Measurements from ENCODE around the gene RER1. TPM values are rescaled to one million over a fixed set of nuclear protein-coding genes. Genes with fewer than 3 reads are reported as not detected.

The RER1 gene
- total RNA-seq, 1 experiment from 2014 or later: 141 TPM

DNA sequence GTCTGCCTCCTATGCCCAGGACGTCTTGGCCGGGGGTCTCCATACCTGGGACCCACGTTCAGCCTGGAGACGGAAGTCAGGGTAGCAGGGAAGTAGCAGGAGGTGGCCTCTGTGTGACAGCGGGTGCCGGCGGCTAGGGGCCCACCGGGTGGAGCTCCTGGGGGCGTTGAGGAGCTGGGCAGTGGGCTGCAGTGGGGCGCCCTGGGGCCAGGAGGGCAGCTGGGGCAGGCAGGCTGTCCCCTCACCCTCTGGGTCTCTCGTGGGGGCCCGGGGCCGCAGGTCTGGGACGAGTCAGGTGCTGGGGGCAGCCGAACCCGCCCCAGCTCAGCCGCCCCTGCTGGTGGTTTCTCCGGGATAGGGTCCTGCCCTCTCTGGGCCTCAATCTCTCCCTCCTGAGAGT lies 35.4 kb downstream of the RER1 start:
- CTCF ChIA-PET: no interaction called here
- no peaks in the 10 kb centered on the region for H3K36me3 Mint-ChIP-seq (ENCODE audit: insufficient read depth, unreplicated experiment)
- BruUV-seq (replicated peaks): no TSS peak
- H3K4me1 ChIP-seq: no peaks in the 10 kb centered on the region
- no peaks in the 10 kb centered on the region for H3K36me3 ChIP-seq (ENCODE audit: control insufficient read depth, insufficient read depth, low read length)
- DNase-seq: no peak
- no peak overlapping the region for H3K27ac Mint-ChIP-seq (ENCODE audit: unreplicated experiment)
- H3K9me3 Mint-ChIP-seq (ENCODE audit: unreplicated experiment): no peaks in the 10 kb centered on the region
- H3K4me1 Mint-ChIP-seq (ENCODE audit: low read depth, unreplicated experiment): no peaks in the 10 kb centered on the region
- intact Hi-C loops (cut with micrococcal nuclease; ENCODE audit: unreplicated experiment): no loop called here
- H3K4me3 Mint-ChIP-seq (ENCODE audit: unreplicated experiment): no peak overlapping the region
- TF ChIP-seq, protein P1, sequence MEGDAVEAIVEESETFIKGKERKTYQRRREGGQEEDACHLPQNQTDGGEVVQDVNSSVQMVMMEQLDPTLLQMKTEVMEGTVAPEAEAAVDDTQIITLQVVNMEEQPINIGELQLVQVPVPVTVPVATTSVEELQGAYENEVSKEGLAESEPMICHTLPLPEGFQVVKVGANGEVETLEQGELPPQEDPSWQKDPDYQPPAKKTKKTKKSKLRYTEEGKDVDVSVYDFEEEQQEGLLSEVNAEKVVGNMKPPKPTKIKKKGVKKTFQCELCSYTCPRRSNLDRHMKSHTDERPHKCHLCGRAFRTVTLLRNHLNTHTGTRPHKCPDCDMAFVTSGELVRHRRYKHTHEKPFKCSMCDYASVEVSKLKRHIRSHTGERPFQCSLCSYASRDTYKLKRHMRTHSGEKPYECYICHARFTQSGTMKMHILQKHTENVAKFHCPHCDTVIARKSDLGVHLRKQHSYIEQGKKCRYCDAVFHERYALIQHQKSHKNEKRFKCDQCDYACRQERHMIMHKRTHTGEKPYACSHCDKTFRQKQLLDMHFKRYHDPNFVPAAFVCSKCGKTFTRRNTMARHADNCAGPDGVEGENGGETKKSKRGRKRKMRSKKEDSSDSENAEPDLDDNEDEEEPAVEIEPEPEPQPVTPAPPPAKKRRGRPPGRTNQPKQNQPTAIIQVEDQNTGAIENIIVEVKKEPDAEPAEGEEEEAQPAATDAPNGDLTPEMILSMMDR (IDR thresholded peaks at IDR 0.05; ENCODE audit: insufficient read depth in 1 of 2, low read depth in 1 of 2, low read length in 1 of 2, severe bottlenecking in 1 of 2, unreplicated experiment in 1 of 2): no peak
- no peaks in the 10 kb centered on the region; the same call in 1 of the 2 replicates for H3K27me3 ChIP-seq (replicated peaks; ENCODE audit: control insufficient read depth, insufficient read depth, low read length)
- H3K9me3 ChIP-seq: peaks cover 4% of the 10 kb centered on the region; the same call in 1 of the 2 replicates
- POLR2A ChIA-PET: no interaction called here
- no peaks in the 10 kb centered on the region for H3K27me3 Mint-ChIP-seq (ENCODE audit: insufficient read depth, unreplicated experiment)
- no peak overlapping the region for H3K4me3 ChIP-seq (ENCODE audit: low read depth, low read length)

GRCh38 chr1:2427976-2428375 lies 36.3 kb downstream of the RER1 start:
- H3K4me3 Mint-ChIP-seq (ENCODE audit: unreplicated experiment): no peak overlapping the region
- no peak overlapping the region for H3K27ac Mint-ChIP-seq (ENCODE audit: unreplicated experiment)

DNA sequence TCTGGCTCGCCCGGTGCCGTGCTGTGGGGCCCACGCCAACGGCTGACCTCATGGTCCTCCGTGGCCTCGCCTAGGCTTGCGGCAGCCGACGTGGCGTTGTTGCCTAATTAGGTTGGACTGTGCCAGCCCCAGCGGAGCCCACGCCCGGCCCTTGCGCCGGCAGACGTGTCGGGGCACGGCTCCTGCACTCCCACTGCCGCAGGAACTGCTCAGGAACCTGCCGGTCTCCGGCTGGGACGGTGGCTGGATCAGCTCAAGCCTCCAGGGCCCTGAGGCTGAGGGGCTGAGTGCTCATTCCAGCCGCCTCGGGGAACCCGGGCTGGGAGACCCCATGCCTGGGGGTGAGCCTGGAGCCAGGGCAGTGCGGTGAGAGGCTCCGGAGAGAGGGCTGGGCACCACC lies 36.8 kb downstream of the RER1 start:
- no peaks in the 10 kb centered on the region for H3K4me1 Mint-ChIP-seq (ENCODE audit: low read depth, unreplicated experiment)
- H3K27ac Mint-ChIP-seq (ENCODE audit: unreplicated experiment): no peak overlapping the region
- Histone ChIP-seq H3K9me3 (peaks cover 4% of the 10 kb centered on the region; the same call in 1 of the 2 replicates), H3K36me3 (ENCODE audit: control insufficient read depth, insufficient read depth, low read length) (no peaks in the 10 kb centered on the region), H3K4me1 (no peaks in the 10 kb centered on the region), H3K4me3 (ENCODE audit: low read depth, low read length) (no peak overlapping the region), H3K27me3 (replicated peaks; ENCODE audit: control insufficient read depth, insufficient read depth, low read length) (no peaks in the 10 kb centered on the region)
- POLR2A ChIA-PET: no interaction called here
- H3K9me3 Mint-ChIP-seq (ENCODE audit: unreplicated experiment): no peaks in the 10 kb centered on the region
- H3K36me3 Mint-ChIP-seq (ENCODE audit: insufficient read depth, unreplicated experiment): no peaks in the 10 kb centered on the region
- H3K27me3 Mint-ChIP-seq (ENCODE audit: insufficient read depth, unreplicated experiment): no peaks in the 10 kb centered on the region
- TF ChIP-seq, protein P1 (IDR thresholded peaks at IDR 0.05; ENCODE audit: insufficient read depth in 1 of 2, low read depth in 1 of 2, low read length in 1 of 2, severe bottlenecking in 1 of 2, unreplicated experiment in 1 of 2): no peak
- no peak overlapping the region for H3K4me3 Mint-ChIP-seq (ENCODE audit: unreplicated experiment)
- DNase-seq: no peak
- CTCF ChIA-PET: no interaction called here
- no TSS peak for BruUV-seq (replicated peaks)
- intact Hi-C loops (cut with micrococcal nuclease; ENCODE audit: unreplicated experiment): no loop called here

More at GRCh38 chr1:2427976-2428375, 36.3 kb downstream of the RER1 start:
- no peak for DNase-seq
- Mint-ChIP-seq H3K36me3 (ENCODE audit: insufficient read depth, unreplicated experiment) (no peaks in the 10 kb centered on the region), H3K4me1 (ENCODE audit: low read depth, unreplicated experiment) (no peaks in the 10 kb centered on the region), H3K9me3 (ENCODE audit: unreplicated experiment) (no peaks in the 10 kb centered on the region), H3K27me3 (ENCODE audit: insufficient read depth, unreplicated experiment) (no peaks in the 10 kb centered on the region)
- intact Hi-C loops (cut with micrococcal nuclease; ENCODE audit: unreplicated experiment): no loop called here
- Histone ChIP-seq H3K4me1 (no peaks in the 10 kb centered on the region), H3K27me3 (replicated peaks; ENCODE audit: control insufficient read depth, insufficient read depth, low read length) (no peaks in the 10 kb centered on the region), H3K4me3 (ENCODE audit: low read depth, low read length) (no peak overlapping the region), H3K9me3 (peaks cover 4% of the 10 kb centered on the region; the same call in 1 of the 2 replicates), H3K36me3 (ENCODE audit: control insufficient read depth, insufficient read depth, low read length) (no peaks in the 10 kb centered on the region)
- CTCF ChIA-PET: no interaction called here
- BruUV-seq (replicated peaks): no TSS peak
- POLR2A ChIA-PET: no interaction called here
- TF ChIP-seq, protein P1 (IDR thresholded peaks at IDR 0.05; ENCODE audit: insufficient read depth in 1 of 2, low read depth in 1 of 2, low read length in 1 of 2, severe bottlenecking in 1 of 2, unreplicated experiment in 1 of 2): no peak

Measured in Caco-2 (cell line).